ENCODE data around the gene ROMO1.

ROMO1 gene

DNA sequence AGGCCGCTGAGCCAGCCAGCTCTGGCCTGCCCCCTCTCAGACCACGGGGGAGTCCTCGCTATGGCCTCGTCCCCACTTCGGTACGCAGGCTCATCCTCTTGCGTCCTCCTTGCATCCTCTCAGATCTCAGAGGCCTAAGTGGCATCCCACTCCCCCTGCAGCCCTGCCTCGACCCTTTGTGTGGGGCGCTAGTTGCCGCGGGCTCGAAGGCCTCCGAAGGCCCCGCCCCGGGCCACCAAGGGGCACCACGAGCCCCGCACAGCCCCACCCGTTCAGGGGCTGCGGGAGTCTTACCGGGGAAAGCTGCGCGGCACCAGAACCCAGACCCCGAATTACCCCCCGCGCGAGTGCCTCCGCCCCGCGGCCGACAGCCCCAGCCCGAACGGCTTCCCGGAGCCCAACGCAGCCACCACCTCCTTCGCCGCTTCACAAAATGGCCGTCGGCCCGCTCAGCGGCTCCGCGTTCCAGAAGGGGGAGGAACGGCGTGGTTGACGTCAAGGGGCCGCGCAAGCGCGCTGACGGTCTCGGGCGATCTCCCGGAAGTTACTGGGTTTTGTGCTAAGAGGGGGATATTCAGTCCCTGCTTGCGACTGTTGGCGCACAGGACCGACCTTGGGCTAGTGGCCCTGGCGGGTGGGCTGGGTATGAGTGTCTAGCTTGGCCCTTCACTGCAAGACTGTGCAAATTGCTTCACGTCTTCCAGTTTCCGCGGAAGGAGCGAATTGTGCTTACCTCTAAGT, 34.6 kb upstream of the ROMO1 start, which contains the start of the genes CPNE1 and RBM12:
CPNE1 (minus strand) TSS at position 435 of the 741 bp plus-strand sequence. CDS start 31,977 bp downstream, outside the sequence.
RBM12 (minus strand) TSS at position 435 of the 741 bp plus-strand sequence. CDS start 9,578 bp downstream, outside the sequence.
- Histone ChIP-seq H3K27me3 (ENCODE audit: control insufficient read depth, insufficient read depth, low read length) (no peaks in the 10 kb centered on the region), H3K4me3 (ENCODE audit: low read depth, low read length) (peak within 1 kb of the TSS; percentile 88), H3K9me3 (ENCODE audit: control insufficient read depth, low read length) (no peaks in the 10 kb centered on the region), H3K9ac (peak within 1 kb of the TSS; percentile 87), H3K4me2 (ENCODE audit: low read length) (peak within 1 kb of the TSS; percentile 72), H3K36me3 (ENCODE audit: control insufficient read depth, insufficient read depth, low read length) (no peaks in the 10 kb centered on the region), H3K4me1 (peaks cover 18% of the 10 kb centered on the region), H2AFZ (peak within 1 kb of the TSS; percentile 90), H3K79me2 (peaks cover 54% of the 10 kb centered on the region), H3K27ac (peak within 1 kb of the TSS; percentile 89)
- TF ChIP-seq, protein P1, sequence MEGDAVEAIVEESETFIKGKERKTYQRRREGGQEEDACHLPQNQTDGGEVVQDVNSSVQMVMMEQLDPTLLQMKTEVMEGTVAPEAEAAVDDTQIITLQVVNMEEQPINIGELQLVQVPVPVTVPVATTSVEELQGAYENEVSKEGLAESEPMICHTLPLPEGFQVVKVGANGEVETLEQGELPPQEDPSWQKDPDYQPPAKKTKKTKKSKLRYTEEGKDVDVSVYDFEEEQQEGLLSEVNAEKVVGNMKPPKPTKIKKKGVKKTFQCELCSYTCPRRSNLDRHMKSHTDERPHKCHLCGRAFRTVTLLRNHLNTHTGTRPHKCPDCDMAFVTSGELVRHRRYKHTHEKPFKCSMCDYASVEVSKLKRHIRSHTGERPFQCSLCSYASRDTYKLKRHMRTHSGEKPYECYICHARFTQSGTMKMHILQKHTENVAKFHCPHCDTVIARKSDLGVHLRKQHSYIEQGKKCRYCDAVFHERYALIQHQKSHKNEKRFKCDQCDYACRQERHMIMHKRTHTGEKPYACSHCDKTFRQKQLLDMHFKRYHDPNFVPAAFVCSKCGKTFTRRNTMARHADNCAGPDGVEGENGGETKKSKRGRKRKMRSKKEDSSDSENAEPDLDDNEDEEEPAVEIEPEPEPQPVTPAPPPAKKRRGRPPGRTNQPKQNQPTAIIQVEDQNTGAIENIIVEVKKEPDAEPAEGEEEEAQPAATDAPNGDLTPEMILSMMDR (IDR thresholded peaks at IDR 0.05) = no peak

DNA sequence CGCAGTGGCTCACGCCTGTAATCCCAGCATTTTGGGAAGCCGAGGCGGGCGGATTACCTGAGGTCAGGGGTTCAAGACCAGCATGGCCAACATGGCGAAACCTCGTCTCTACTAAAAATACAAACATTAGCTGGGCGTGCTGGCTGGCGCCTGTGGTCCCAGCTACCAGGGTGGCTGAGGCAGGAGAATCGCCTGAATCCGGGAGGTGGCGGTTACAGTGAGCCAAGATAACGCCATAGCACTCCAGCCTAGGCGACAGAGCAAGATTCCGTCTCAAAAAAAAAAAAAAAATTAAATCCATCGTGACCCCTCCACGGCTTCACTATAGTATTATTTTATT, 33.3 kb upstream of the ROMO1 start:
- H3K27me3 ChIP-seq (ENCODE audit: control insufficient read depth, insufficient read depth, low read length) = no peaks in the 10 kb centered on the region
- H3K4me2 ChIP-seq (ENCODE audit: low read length) = no peak overlapping the region
- no peaks in the 10 kb centered on the region for H3K36me3 ChIP-seq (ENCODE audit: control insufficient read depth, insufficient read depth, low read length)
- H3K27ac ChIP-seq = no peak overlapping the region
- H3K4me1 ChIP-seq = peaks cover 18% of the 10 kb centered on the region
- H3K9ac ChIP-seq = no peak overlapping the region
- no peak overlapping the region for H2AFZ ChIP-seq
- peaks cover 41% of the 10 kb centered on the region for H3K79me2 ChIP-seq
- TF ChIP-seq, protein P1 (IDR thresholded peaks at IDR 0.05) = no peak
- no peak overlapping the region for H3K4me3 ChIP-seq (ENCODE audit: low read depth, low read length)
- H3K9me3 ChIP-seq (ENCODE audit: control insufficient read depth, low read length) = no peaks in the 10 kb centered on the region

DNA sequence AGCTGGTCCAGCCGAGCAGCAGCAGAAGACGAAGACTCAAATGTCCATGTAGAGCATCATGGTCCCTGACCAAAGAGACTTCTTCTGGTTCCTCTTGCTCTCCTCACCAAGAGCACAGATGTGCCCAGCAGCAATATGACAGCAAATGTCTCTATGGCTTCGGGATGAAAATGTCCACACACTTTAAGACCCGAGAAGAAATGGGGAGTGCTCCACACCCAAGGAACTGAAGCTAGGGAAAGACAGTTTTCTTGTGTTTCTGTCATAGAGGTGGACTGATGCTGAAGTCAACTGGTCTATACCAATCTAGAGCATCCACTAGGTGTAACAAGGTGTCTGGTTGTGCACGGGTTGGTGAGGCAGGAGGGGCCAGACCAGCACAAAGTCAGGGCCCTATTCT, 30.0 kb upstream of the ROMO1 start:
- Histone ChIP-seq H3K9me3 (ENCODE audit: control insufficient read depth, low read length) (no peaks in the 10 kb centered on the region), H2AFZ (no peak overlapping the region), H3K79me2 (peaks cover 9% of the 10 kb centered on the region), H3K27ac (no peak overlapping the region), H3K27me3 (ENCODE audit: control insufficient read depth, insufficient read depth, low read length) (no peaks in the 10 kb centered on the region), H3K4me2 (ENCODE audit: low read length) (no peak overlapping the region), H3K9ac (no peak overlapping the region), H3K4me1 (no peaks in the 10 kb centered on the region), H3K4me3 (ENCODE audit: low read depth, low read length) (no peak overlapping the region), H3K36me3 (ENCODE audit: control insufficient read depth, insufficient read depth, low read length) (no peaks in the 10 kb centered on the region)
- TF ChIP-seq, protein P1 (IDR thresholded peaks at IDR 0.05) = no peak

DNA sequence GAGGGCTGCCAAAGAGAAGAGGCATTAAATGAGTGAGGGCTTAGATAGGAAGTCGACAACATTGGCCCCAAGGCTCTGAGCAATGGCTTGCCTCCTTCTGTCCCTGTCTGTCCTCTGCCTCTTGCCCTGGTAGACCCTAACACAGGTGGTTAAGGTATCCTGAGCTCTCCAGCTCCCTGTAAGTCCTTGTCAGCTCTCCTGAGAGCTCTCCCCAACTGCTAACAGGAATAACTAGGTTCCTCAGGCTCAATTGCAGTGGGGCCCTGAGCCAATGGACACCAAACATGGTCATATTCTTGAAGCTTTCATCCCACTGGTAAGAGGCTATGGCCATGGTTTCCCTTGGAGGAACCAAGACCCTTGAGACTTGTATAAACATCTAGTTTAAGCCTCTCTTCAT, 29.5 kb upstream of the ROMO1 start:
- Histone ChIP-seq H3K4me1 (no peaks in the 10 kb centered on the region), H3K27ac (no peak overlapping the region), H2AFZ (no peak overlapping the region), H3K36me3 (ENCODE audit: control insufficient read depth, insufficient read depth, low read length) (no peaks in the 10 kb centered on the region), H3K27me3 (ENCODE audit: control insufficient read depth, insufficient read depth, low read length) (no peaks in the 10 kb centered on the region), H3K4me2 (ENCODE audit: low read length) (no peak overlapping the region), H3K9me3 (ENCODE audit: control insufficient read depth, low read length) (no peaks in the 10 kb centered on the region), H3K9ac (no peak overlapping the region), H3K79me2 (peaks cover 5% of the 10 kb centered on the region), H3K4me3 (ENCODE audit: low read depth, low read length) (no peak overlapping the region)
- TF ChIP-seq, protein P1 (IDR thresholded peaks at IDR 0.05) = no peak

DNA sequence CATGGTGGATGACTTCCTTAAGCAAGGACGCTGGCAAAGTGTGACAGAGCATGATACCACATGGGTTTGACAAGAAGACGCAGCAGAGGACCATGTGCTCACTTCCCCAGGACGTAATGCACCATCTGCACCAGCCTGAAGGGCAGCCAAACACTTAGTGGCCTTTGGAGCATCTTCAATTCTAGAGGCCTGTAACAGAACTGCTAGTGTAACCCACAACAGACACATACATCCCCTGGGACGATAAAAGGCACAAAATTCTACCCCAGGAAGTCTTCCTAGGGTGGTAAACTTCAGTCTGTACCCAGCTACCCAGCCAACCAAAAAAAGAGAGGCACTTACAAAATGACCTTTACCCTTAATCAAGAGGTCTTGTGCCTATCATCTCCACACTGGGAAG, 25.3 kb upstream of the ROMO1 start:
- Histone ChIP-seq H3K27ac (no peak overlapping the region), H3K4me3 (ENCODE audit: low read depth, low read length) (no peak overlapping the region)
- TF ChIP-seq, protein P1 (IDR thresholded peaks at IDR 0.05) = no peak

More for the DNA sequence above, 25.3 kb upstream of the ROMO1 start:
- Histone ChIP-seq H3K9me3 (ENCODE audit: control insufficient read depth, low read length) (no peaks in the 10 kb centered on the region), H3K4me1 (no peaks in the 10 kb centered on the region), H3K79me2 (no peaks in the 10 kb centered on the region), H3K9ac (no peak overlapping the region), H3K27me3 (ENCODE audit: control insufficient read depth, insufficient read depth, low read length) (no peaks in the 10 kb centered on the region), H3K4me2 (ENCODE audit: low read length) (no peak overlapping the region), H2AFZ (no peak overlapping the region), H3K36me3 (ENCODE audit: control insufficient read depth, insufficient read depth, low read length) (no peaks in the 10 kb centered on the region)

Data from parathyroid adenoma (tissue), 2 donors.